NT2/D1 (cell line): Measurements from ENCODE around the gene HBA2.

ENCODE experiments used
- SUZ12 ChIP-seq: IDR thresholded peaks from 2 replicates; pipeline ENCODE4 v1.6.1; 2011; ENCODE audit not compliant: insufficient read length, insufficient read depth; ENCODE audit errors: extremely low read depth
- YY1 ChIP-seq: IDR thresholded peaks from 2 replicates; pipeline ENCODE4 v1.6.1; 2011; ENCODE audit not compliant: insufficient read length, insufficient read depth
- ZNF274 ChIP-seq: IDR thresholded peaks from 2 replicates; pipeline ENCODE4 v1.6.1; 2011; ENCODE audit warnings: mild to moderate bottlenecking, low read depth, low read length

GRCh38 chr16:142405-142967 lies 30.2 kb upstream of the HBA2 start:
- TF ChIP-seq YY1 (no peak), ZNF274 (no peak), SUZ12 (no peak)
